Ascending aorta (tissue), 2 donors: ENCODE measurements around the gene CLDN15. TPM values are rescaled to one million over a fixed set of nuclear protein-coding genes. Genes with fewer than 3 reads are reported as not detected.

Experiments used
- DNase-seq, 2 donors: peaks; one replicate each; pipeline ENCODE4 v3.0.0-alpha.2; 2019; ENCODE audit warnings: low spot score in 2 of 2
- H3K27ac ChIP-seq, 2 donors: fragments of 200-600 bp; sonication (generic); one replicate each; pipeline ENCODE4 v1.5.1; 2016 to 2017; ENCODE audit warnings: mild to moderate bottlenecking in 1 of 2
- H3K27me3 ChIP-seq: fragments of 200-600 bp; sonication (generic); one replicate; pipeline ENCODE4 v1.5.1; 2017
- H3K36me3 ChIP-seq, 2 donors: fragments of 200-600 bp; sonication (generic); one replicate each; pipeline ENCODE4 v1.5.1; 2016
- H3K4me1 ChIP-seq, 2 donors: fragments of 200-600 bp; sonication (generic); one replicate each; pipeline ENCODE4 v1.5.1; 2016 to 2017; ENCODE audit warnings: mild to moderate bottlenecking in 1 of 2
- H3K4me3 ChIP-seq, 2 donors: fragments of 200-600 bp; sonication (generic); one replicate each; pipeline ENCODE4 v1.5.1; 2016 to 2017; ENCODE audit warnings: mild to moderate bottlenecking in 1 of 2
- H3K9me3 ChIP-seq, 2 donors: fragments of 200-600 bp; sonication (generic); one replicate each; pipeline ENCODE4 v1.5.1; 2016
- intact Hi-C: fragments of 100-400 bp; cut with DNase I; formaldehyde crosslinking; loops from one replicate; pipeline ENCODE4 v1.15.1; 2023
- total RNA-seq: library from RNA; depleted of rRNA; stranded (reverse); fragments of >200 nt; gene quantifications from one replicate; pipeline ENCODE4 v1.1.0, GENCODE V29; 2016
- TF ChIP-seq, protein P1 (sequence below), 3 experiments: fragments of 200-600 bp in 2 of 3; fragments of 450-650 bp in 1 of 3; sonication (generic) in 2 of 3; IDR thresholded peaks; one replicate each; pipeline ENCODE4 v1.5.1; 2016 to 2019; ENCODE audit warnings: antibody characterized with exemption in 3 of 3, mild to moderate bottlenecking in 1 of 3, moderate library complexity in 1 of 3

CLDN15 gene
- total RNA-seq, 1 donor from 2014 or later: 27.7 TPM

DNA sequence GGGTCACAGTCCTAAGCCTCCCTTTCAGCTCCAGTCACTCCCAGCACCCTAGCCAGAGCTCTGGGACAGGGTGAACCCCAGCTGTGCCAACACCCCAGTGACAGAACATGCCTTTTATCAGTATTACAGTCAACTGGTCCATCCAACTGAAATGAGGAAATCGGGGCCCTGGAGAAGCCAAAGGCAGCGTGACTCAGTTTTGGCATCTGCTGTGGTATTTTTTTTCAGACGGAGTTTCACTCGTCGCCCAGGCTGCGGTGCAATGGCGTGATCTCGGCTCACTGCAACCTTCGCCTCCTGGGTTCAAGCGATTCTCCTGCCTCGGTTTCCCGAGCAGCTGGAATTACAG lies 3.4 kb upstream of the CLDN15 start:
- intact Hi-C loops: loop anchor here (10.0 kb wide), 4 partner anchors 356 to 1326 kb away; partner anchors contain the start of genes POP7, PPP1R35, TRIM4 and UFSP1
- Histone ChIP-seq H3K27me3 (no peaks in the 10 kb centered on the region), H3K36me3 (peaks cover 27 to 41% of the 10 kb centered on the region in 2 donors), H3K4me3 (no peak overlapping the region), H3K4me1 (peaks cover 0 to 19% of the 10 kb centered on the region in 2 donors), H3K27ac (no peak overlapping the region), H3K9me3 (no peaks in the 10 kb centered on the region)
- TF ChIP-seq, protein P1, sequence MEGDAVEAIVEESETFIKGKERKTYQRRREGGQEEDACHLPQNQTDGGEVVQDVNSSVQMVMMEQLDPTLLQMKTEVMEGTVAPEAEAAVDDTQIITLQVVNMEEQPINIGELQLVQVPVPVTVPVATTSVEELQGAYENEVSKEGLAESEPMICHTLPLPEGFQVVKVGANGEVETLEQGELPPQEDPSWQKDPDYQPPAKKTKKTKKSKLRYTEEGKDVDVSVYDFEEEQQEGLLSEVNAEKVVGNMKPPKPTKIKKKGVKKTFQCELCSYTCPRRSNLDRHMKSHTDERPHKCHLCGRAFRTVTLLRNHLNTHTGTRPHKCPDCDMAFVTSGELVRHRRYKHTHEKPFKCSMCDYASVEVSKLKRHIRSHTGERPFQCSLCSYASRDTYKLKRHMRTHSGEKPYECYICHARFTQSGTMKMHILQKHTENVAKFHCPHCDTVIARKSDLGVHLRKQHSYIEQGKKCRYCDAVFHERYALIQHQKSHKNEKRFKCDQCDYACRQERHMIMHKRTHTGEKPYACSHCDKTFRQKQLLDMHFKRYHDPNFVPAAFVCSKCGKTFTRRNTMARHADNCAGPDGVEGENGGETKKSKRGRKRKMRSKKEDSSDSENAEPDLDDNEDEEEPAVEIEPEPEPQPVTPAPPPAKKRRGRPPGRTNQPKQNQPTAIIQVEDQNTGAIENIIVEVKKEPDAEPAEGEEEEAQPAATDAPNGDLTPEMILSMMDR (IDR thresholded peaks at IDR 0.05): no peak
- DNase-seq: no peak

DNA sequence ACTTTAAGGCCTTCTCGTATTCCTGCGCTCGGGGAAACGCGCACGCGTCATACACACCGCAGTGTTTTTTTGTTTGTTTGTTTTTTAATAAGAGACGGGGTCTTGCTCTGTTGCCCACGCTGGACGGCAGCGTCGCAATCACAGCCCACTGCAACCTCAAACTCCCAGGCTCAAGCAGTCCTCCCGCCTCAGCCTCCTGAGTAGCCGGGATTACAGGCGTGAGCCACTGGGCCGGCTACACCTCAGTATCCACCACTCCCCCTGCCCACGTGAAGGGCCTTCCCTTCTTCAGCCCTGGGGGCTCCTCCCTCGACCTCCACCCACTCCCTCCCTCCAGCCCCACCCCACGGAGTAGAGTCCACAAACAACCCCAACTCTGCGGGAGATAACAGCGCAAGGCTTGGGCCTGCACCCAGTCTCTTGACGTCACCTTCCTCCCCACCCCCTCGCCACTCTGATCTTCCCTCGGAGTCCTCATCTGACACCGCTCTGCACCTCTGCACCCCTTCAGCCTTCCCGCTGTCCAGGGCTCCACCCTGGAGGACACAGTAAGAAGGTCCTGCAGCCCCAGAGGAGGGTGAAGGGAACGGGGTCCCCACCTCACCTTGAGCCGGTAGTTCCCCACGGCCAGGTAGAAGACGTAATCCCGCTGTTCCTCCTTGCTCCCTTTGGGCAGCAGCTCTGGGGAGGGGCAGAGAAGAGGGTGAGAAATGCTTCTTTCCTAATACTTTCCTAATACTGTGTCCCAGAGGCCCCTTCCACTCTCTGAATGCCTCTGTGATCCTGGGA lies 2.8 kb upstream of the CLDN15 start:
- Histone ChIP-seq H3K27ac (no peak overlapping the region), H3K4me3 (no peak overlapping the region), H3K4me1 (peaks cover 0 to 14% of the 10 kb centered on the region in 2 donors), H3K27me3 (no peaks in the 10 kb centered on the region), H3K36me3 (peaks cover 27 to 41% of the 10 kb centered on the region in 2 donors), H3K9me3 (no peaks in the 10 kb centered on the region)
- no peak for DNase-seq
- TF ChIP-seq, protein P1 (IDR thresholded peaks at IDR 0.05): no peak
- intact Hi-C loops: loop anchor here (10.0 kb wide), 4 partner anchors 356 to 1326 kb away; partner anchors contain the start of genes POP7, PPP1R35, TRIM4 and UFSP1

DNA sequence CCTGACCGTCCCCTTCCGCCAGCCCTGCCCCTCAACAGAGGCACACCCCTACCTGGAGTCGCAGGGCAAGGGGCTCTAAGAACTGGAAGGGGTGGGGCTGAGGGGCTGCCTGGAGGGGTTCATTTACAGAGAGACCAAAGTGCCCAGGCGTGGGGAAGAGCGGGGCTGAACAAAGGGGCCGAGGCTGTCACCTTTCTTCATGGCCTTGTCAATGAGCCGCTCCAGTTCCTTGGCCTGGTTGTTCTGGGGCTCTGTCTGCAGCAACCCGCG lies 2.3 kb upstream of the CLDN15 start:
- no peaks in the 10 kb centered on the region for H3K27me3 ChIP-seq
- H3K36me3 ChIP-seq: peaks cover 27 to 41% of the 10 kb centered on the region in 2 donors
- TF ChIP-seq, protein P1 (IDR thresholded peaks at IDR 0.05): no peak
- no peak overlapping the region for H3K4me3 ChIP-seq
- DNase-seq: no peak
- intact Hi-C loops: loop anchor here (10.0 kb wide), 4 partner anchors 355 to 1325 kb away; partner anchors contain the start of genes POP7, PPP1R35, TRIM4 and UFSP1
- H3K4me1 ChIP-seq: peaks cover 0 to 10% of the 10 kb centered on the region in 2 donors
- no peaks in the 10 kb centered on the region for H3K9me3 ChIP-seq
- peak overlapping the region; percentile 46 to 67 for H3K27ac ChIP-seq

DNA sequence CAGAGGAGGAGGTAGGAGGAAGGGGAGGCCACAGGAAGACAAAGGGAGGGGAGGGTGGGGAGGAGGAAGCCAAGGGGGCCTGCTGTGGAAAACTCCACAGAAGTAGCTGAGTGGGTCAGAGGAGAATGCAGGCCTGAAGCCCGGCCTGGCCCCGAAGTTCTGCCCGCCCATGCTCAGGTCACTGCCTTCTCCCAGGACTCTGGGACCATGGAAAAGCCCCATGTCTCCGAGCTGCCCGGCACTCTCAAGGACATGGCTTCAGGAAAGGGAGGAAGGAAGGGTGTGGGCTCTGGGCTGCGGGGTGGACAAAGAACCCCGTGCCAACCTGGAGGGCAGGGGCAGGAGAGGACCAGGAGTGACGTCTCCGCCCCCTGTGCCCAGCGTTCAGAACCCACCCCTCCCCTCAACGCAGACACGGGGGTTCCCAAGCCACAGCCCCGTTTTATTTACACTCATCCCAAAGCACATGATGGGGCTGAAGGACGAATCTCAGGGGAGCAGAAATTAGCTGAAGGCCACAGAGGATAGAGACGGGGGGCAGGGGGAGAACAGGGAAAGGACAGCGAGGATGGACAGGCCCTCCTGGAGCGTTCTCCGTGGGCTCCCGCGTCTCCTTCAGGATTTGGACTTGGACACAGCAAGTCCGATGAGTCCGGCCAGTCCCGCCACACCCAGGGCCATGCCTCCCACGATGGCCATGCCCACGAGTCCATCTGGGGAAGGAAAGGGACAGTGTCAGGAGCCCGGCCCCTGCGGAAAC lies 1.8 kb upstream of the CLDN15 start:
- TF ChIP-seq, protein P1 (IDR thresholded peaks at IDR 0.05): no peak
- Histone ChIP-seq H3K4me1 (peaks cover 0 to 10% of the 10 kb centered on the region in 2 donors), H3K4me3 (no peak overlapping the region), H3K36me3 (peaks cover 27 to 41% of the 10 kb centered on the region in 2 donors), H3K27ac (peak overlapping the region; percentile 46 to 67), H3K27me3 (no peaks in the 10 kb centered on the region), H3K9me3 (no peaks in the 10 kb centered on the region)
- intact Hi-C loops: no loop called here
- no peak for DNase-seq

DNA sequence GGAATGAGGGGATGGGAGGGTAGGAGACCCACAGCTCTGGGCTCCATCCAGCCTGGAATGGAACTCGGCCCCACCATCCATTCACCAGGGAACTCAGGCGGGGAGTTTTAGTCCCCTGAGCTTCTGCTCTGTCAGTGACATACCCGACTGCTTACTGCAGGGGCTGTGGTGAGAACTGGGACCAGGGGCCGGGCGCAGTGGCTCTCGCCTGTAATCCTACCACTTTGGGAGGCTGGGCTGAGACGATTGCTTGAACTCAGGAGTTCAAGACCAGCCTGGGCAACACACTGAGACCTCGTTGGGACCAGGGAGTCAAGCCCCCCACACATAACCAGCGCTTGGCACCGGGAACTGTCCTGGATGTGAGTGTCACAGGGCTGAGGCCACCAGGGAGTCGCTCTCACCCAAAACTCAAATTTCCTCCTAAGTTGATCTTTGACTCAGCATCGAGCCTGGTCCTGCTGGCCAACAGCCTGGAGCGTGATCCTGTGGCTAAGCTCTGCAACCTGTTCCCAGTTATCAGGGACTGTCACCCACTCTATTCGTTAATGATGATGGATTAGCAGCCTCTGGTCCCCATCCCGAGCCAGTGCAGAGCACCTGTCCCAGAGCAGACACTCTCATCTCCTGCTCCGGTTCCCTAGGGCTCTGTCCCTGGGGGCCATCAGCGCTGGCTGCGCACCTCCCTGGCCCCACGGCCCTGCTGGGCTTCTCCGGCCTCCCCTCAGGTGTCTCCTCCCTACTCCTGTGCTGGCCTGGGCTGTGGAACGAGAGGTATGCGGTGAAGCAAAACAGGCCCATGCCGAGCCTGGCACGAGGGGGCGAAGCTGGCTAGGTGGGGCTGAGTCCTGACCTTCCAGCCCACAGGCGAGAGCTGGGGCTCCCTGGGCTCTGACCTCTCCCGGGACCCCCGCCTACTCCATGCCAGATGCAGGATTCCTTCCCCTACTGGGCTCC lies 902 bp upstream of the CLDN15 start:
- Histone ChIP-seq H3K27me3 (no peaks in the 10 kb centered on the region), H3K4me1 (peaks cover 0 to 9% of the 10 kb centered on the region in 2 donors), H3K27ac (peak overlapping the region; percentile 46 to 67), H3K36me3 (peaks cover 27 to 41% of the 10 kb centered on the region in 2 donors), H3K4me3 (peak overlapping the region in 1 of 2 donors; percentile 34), H3K9me3 (no peaks in the 10 kb centered on the region)
- TF ChIP-seq, protein P1 (IDR thresholded peaks at IDR 0.05): no peak
- DNase-seq: no peak
- intact Hi-C loops: no loop called here
